Esophagus (tissue), 2 donors: ENCODE results near the gene RMI1. TPM values are rescaled to one million over a fixed set of nuclear protein-coding genes. Genes with fewer than 3 reads are reported as not detected.
"Not testable (repeated sequence)": the region's sequence is repeated elsewhere in the genome, so short reads cannot be mapped to it uniquely, and the experiment has no call there.

Experiments
- H3K27ac ChIP-seq, 2 donors: one replicate each; pipeline ENCODE4 v1.5.1; 2013; ENCODE audit warnings: low read depth in 2 of 2, mild to moderate bottlenecking in 2 of 2, inconsistent platforms in 1 of 2, low read length in 1 of 2, moderate library complexity in 1 of 2
- H3K27me3 ChIP-seq, 2 donors: one replicate each; pipeline ENCODE4 v1.6.1; 2013; ENCODE audit warnings: low read length in 2 of 2, control low read depth in 1 of 2, mild to moderate bottlenecking in 1 of 2; ENCODE audit not compliant: insufficient read depth in 2 of 2, control insufficient read depth in 1 of 2
- H3K36me3 ChIP-seq, 2 donors: one replicate each; pipeline ENCODE4 v1.6.1; 2013; ENCODE audit warnings: low read length in 1 of 2; ENCODE audit not compliant: control insufficient read depth in 2 of 2, insufficient read depth in 2 of 2
- H3K4me1 ChIP-seq, 2 donors: one replicate each; pipeline ENCODE4 v1.6.1; 2013; ENCODE audit warnings: low read length in 1 of 2; ENCODE audit not compliant: control insufficient read depth in 2 of 2, insufficient read depth in 2 of 2
- H3K4me3 ChIP-seq, 2 donors: one replicate each; pipeline ENCODE4 v1.5.1; 2013; ENCODE audit warnings: low read length in 2 of 2, mild to moderate bottlenecking in 2 of 2, low read depth in 1 of 2, moderate library complexity in 1 of 2
- H3K9me3 ChIP-seq, 2 donors: one replicate each; pipeline ENCODE4 v1.6.1; 2013; ENCODE audit warnings: mild to moderate bottlenecking in 2 of 2, low read depth in 1 of 2, low read length in 1 of 2, moderate library complexity in 1 of 2; ENCODE audit not compliant: control insufficient read depth in 2 of 2, insufficient read depth in 1 of 2
- WGBS, 2 donors: extraction: QIAGEN DNeasy Blood & Tissue Kit; methylation state at CpG; one replicate each; pipeline ENCODE4 v1.1.7; 2013; 5-methylcytosine and 5-hydroxymethylcytosine counted together
- polyA plus RNA-seq, 2 donors: library from polyadenylated mRNA; stranded (reverse); fragments of 200-250 nt; gene quantifications; one replicate each; pipeline ENCODE4 v1.2.3, GENCODE V29; 2013
- donor health status: healthy with polysubstance abuse.
- donor health status: Bipolar disorder and iron deficiency.

RMI1 gene
- polyA plus RNA-seq, 2 donors = 2.3 to 3.6 TPM

DNA sequence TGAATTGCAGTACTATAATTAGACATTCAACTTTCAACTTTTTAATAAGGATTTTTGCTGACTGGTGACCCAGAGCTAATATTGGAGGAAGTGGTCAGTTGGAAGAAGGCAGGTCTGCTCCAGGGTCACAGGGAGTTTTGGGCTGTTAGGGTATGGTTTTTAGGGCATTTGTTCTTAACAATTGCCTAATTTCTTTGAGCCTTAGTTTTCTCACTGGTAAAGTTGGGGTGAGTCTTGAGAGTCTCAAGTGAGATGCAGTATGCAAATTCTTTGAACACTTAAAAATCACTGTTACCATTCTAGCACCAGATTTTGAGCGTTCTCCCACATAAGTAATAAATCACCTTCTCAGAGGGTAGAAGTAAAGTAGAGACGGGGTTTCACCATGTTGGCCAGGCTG is 50.9 kb downstream of the RMI1 start:
- WGBS, 2 donors = 94 to 98% methylated on average over 2 of the region's 2 CpGs
- no peaks in the 10 kb centered on the region for H3K4me1 ChIP-seq

DNA sequence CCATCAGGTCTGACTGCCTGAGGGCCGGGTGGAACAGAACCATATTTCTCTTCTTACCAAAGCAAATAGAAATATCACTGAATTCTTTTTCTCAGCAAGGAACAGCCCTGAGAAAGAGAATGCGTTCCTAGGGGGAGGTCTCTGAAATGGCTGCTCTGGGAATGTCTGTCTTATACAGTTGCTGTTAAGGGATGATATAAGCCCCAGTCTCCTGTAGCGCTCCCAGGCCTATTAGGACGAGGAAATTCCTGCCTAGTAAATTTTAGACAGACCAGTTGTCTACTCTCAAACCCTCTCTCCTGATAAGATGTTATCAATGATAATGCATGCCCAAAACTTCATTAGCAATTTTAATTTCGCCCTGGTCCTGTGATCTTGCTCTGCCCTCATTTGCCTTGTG is 61.3 kb downstream of the RMI1 start:
- H3K4me3 ChIP-seq, H3K27ac ChIP-seq, H3K9me3 ChIP-seq, H3K4me1 ChIP-seq, H3K36me3 ChIP-seq, H3K27me3 ChIP-seq: not testable (repeated sequence)
- WGBS, 2 donors = 74 to 80% methylated on average over 5 of the region's 5 CpGs

More for the DNA sequence above, 50.9 kb downstream of the RMI1 start:
- Histone ChIP-seq H3K4me3 (no peak overlapping the region), H3K27ac (no peak overlapping the region), H3K9me3 (no peaks in the 10 kb centered on the region), H3K36me3 (no peaks in the 10 kb centered on the region), H3K27me3 (no peaks in the 10 kb centered on the region)

DNA sequence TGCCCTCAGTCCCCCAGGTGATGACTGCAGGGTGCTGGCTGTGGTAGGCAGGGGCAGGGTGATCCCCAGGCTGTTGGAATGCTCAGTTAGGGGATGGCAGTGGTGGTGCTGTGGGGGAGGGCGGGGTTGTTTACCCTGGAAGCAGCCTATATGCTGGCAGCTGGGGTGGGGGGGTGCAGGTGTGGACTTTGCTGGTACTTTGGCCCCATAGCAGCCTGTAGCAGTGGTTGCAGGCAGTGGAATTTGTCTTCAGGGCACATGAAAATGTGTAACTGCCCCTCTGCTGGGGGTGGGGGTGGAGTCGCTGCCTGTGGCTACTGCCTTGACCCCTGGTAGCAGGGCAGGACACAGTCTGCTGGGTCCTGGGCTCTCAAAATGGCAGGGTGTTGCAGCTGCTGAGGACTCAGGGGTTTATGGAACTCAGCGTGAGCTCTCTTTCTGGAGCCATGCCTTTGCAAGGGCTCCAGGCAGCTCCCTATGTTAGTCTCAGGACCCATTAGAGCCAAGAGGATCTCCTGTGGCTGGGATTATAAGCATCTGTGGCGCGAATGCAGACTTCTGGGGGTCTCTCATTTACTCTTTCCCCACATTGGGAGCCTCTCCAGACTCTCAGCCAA is 65.0 kb downstream of the RMI1 start:
- no peaks in the 10 kb centered on the region for H3K4me1 ChIP-seq
- no peaks in the 10 kb centered on the region for H3K27me3 ChIP-seq
- no peaks in the 10 kb centered on the region for H3K36me3 ChIP-seq
- H3K4me3 ChIP-seq = no peak overlapping the region
- H3K9me3 ChIP-seq = peaks cover 0 to 4% of the 10 kb centered on the region in 2 donors
- 90% methylated on average over 5 of the region's 5 CpGs for WGBS, 2 donors
- H3K27ac ChIP-seq = no peak overlapping the region

Other genes starting within 250 kb of the RMI1 start
- 1 to 10 TPM; 2.3 to 4.0 TPM for gene GKAP1, start 163.0 kb upstream of the RMI1 start, polyA plus RNA-seq
- gene KIF27, start 59.4 kb upstream of the RMI1 start, polyA plus RNA-seq = 1 to 10 TPM in 1 of 2 donors, under 1 TPM in 1; 0.76 to 1.2 TPM
- 100 to 1,000 TPM; 176 to 299 TPM for gene HNRNPK, start 590 bp upstream of the RMI1 start, polyA plus RNA-seq